PC-3 (cell line): ENCODE results near the gene GSTM4.

ENCODE experiments used
- EZH2 ChIP-seq: fragments of 300-600 bp; sonication (generic); IDR thresholded peaks from one replicate; pipeline ENCODE4 v1.6.1; 2017; ENCODE audit warnings: antibody characterized with exemption, mild to moderate bottlenecking, low read length; ENCODE audit not compliant: unreplicated experiment
- EZH2phosphoT487 ChIP-seq: fragments of 300-600 bp; sonication (generic); IDR thresholded peaks from 2 replicates; pipeline ENCODE4 v1.6.1; 2018; ENCODE audit warnings: mild to moderate bottlenecking, antibody characterized with exemption, low read length, borderline replicate concordance
- TF ChIP-seq, protein P1 (sequence below): fragments of 300-600 bp; sonication (generic); conservative IDR thresholded peaks from 2 replicates; pipeline ENCODE4 v1.5.1; 2017; ENCODE audit warnings: antibody characterized with exemption, low read depth, mild to moderate bottlenecking, low read length

DNA sequence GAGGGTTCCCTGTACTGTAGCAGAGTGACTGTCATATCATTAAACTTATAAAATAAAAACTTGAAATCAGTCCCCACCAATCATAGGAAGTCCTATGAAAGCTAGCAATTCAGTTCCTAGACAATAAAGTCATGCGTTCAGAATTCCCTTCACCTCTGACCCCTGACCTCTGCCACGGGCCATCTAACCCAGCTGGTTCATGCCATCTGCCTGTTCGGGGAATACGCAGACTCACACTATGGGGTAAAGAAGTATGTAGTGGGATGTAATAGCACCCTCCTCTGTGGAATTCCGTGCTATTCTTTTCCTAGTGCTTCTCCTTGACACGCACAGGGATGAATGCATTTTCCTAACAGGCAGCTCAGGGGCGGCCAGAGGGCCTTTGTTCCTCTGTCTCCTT lies 2.1 kb downstream of the GSTM4 start:
- TF ChIP-seq, protein P1, sequence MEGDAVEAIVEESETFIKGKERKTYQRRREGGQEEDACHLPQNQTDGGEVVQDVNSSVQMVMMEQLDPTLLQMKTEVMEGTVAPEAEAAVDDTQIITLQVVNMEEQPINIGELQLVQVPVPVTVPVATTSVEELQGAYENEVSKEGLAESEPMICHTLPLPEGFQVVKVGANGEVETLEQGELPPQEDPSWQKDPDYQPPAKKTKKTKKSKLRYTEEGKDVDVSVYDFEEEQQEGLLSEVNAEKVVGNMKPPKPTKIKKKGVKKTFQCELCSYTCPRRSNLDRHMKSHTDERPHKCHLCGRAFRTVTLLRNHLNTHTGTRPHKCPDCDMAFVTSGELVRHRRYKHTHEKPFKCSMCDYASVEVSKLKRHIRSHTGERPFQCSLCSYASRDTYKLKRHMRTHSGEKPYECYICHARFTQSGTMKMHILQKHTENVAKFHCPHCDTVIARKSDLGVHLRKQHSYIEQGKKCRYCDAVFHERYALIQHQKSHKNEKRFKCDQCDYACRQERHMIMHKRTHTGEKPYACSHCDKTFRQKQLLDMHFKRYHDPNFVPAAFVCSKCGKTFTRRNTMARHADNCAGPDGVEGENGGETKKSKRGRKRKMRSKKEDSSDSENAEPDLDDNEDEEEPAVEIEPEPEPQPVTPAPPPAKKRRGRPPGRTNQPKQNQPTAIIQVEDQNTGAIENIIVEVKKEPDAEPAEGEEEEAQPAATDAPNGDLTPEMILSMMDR = no peak
- TF ChIP-seq EZH2 = no peak
- no peak for TF ChIP-seq EZH2phosphoT487
